Brain microvascular endothelial cell (primary cell): ENCODE results near the gene MARCOL.

Experiments
- DNase-seq: peaks from one replicate; pipeline ENCODE4 v3.0.0-alpha.2; 2020
- H3K27ac ChIP-seq: fragments of 250-450 bp; sonication (Bioruptor Pico); 2 replicates; pipeline ENCODE4 v1.5.1; 2020; ENCODE audit warnings: mild to moderate bottlenecking, moderate library complexity
- H3K27me3 ChIP-seq: fragments of 250-450 bp; sonication (Bioruptor Pico); replicated peaks from 2 replicates; pipeline ENCODE4 v1.5.1; 2020; ENCODE audit warnings: mild to moderate bottlenecking
- H3K36me3 ChIP-seq: fragments of 250-450 bp; sonication (Bioruptor Pico); replicated peaks from 2 replicates; pipeline ENCODE4 v1.5.1; 2020; ENCODE audit warnings: mild to moderate bottlenecking
- H3K4me3 ChIP-seq: 2 replicates; pipeline ENCODE4 v1.5.1; 2011; ENCODE audit warnings: low read depth, mild to moderate bottlenecking, control low read depth, low read length, moderate library complexity
- CTCF ChIP-seq: IDR thresholded peaks from 2 replicates; pipeline ENCODE4 v1.5.1; 2011; ENCODE audit warnings: low read depth, mild to moderate bottlenecking, moderate library complexity, low read length, control low read depth, inconsistent platforms; ENCODE audit errors: missing control alignments
- in situ Hi-C: cut with HindIII; loops from 2 replicates; pipeline ENCODE4 v1.10.0; 2017; ENCODE audit warnings: low sequenced_read_pairs, low pct_ligation_motif_present

MARCOL gene

GRCh38 chr5:148238418-148238794 lies at the start of gene MARCOL:
Gene MARCOL (plus strand): TSS chr5:148238525. CDS start chr5:148238598, 73 bp downstream.
- H3K27ac ChIP-seq: no peak within 1 kb of the TSS
- TF ChIP-seq CTCF: no peak
- in situ Hi-C loops: no loop called here
- H3K36me3 ChIP-seq: no peaks in the 10 kb centered on the region
- no peak within 1 kb of the TSS for H3K4me3 ChIP-seq
- DNase-seq: no peak
- no peaks in the 10 kb centered on the region for H3K27me3 ChIP-seq

- DNase-seq: no peak
- Histone ChIP-seq H3K4me3 (no peak overlapping the region), H3K27me3 (no peaks in the 10 kb centered on the region), H3K36me3 (no peaks in the 10 kb centered on the region), H3K27ac (no peak overlapping the region)
- TF ChIP-seq CTCF: no peak
- in situ Hi-C loops: no loop called here
Measured at GRCh38 chr5:148191010-148191409, 47.3 kb upstream of the MARCOL start.

GRCh38 chr5:148193202-148193601 lies 45.1 kb upstream of the MARCOL start:
- no peak for DNase-seq
- in situ Hi-C loops: no loop called here
- Histone ChIP-seq H3K36me3 (no peaks in the 10 kb centered on the region), H3K27me3 (no peaks in the 10 kb centered on the region), H3K4me3 (no peak overlapping the region), H3K27ac (no peak overlapping the region)
- TF ChIP-seq CTCF: no peak

GRCh38 chr5:148201151-148201550 lies 37.2 kb upstream of the MARCOL start:
- in situ Hi-C loops: no loop called here
- Histone ChIP-seq H3K27ac (no peak overlapping the region), H3K27me3 (no peaks in the 10 kb centered on the region), H3K4me3 (no peak overlapping the region), H3K36me3 (no peaks in the 10 kb centered on the region)
- no peak for TF ChIP-seq CTCF
- no peak for DNase-seq

- Histone ChIP-seq H3K36me3 (no peaks in the 10 kb centered on the region), H3K27ac (no peak within 1 kb of the TSS), H3K27me3 (no peaks in the 10 kb centered on the region), H3K4me3 (no peak within 1 kb of the TSS)
- no peak for DNase-seq
- no peak for TF ChIP-seq CTCF
- in situ Hi-C loops: no loop called here
Measured at GRCh38 chr5:148202531-148203203, 35.7 kb upstream of the MARCOL start, which contains the start of gene SPINK6. Gene SPINK6 (plus strand): TSS chr5:148203042. CDS start chr5:148203097, 55 bp downstream.
